K562 (cell line): ENCODE measurements around the gene TIMM50. TPM values are rescaled to one million over a fixed set of nuclear protein-coding genes. Genes with fewer than 3 reads are reported as not detected.

Experiments used
- CHD7 ChIP-seq: fragments of 200-600 bp; sonication (generic); IDR thresholded peaks from one replicate; pipeline ENCODE4 v1.6.1; 2012; ENCODE audit warnings: mild to moderate bottlenecking, low read depth, low read length, inconsistent platforms
- ZNF695 ChIP-seq: fragments of 450-650 bp; formaldehyde crosslinking; IDR thresholded peaks from 2 replicates; pipeline ENCODE4 v1.4.0; 2020; ENCODE audit warnings: mild to moderate bottlenecking, moderate library complexity
- polyA plus RNA-seq, 8 experiments: library from polyadenylated mRNA; depleted of rRNA in 4 of 8; stranded (reverse) in 5 of 8; unstranded in 3 of 8; fragments of >200 nt; fragmentation: Nextera tagmentation in 2 of 8; fragmentation: Illumina TruSeq in 1 of 8; extraction: Ambion mirVana in 2 of 8; extraction: Trizol in 1 of 8; gene quantifications; 2 replicates each; pipeline versions ENCODE4 v1.2.1 to v1.2.3, GENCODE V29; 2011 to 2014; ENCODE audit warnings: inconsistent platforms in 1 of 8, missing spikeins in 1 of 8
- total RNA-seq, 7 experiments: library from RNA; depleted of rRNA in 6 of 7; stranded (reverse); fragments of >200 nt in 6 of 7; fragmentation: Illumina TruSeq in 2 of 7; extraction: Trizol in 2 of 7; gene quantifications; 2 replicates each; pipeline versions ENCODE4 v1.2.1 to v1.2.3, GENCODE V29; 2011 to 2021; ENCODE audit warnings: low replicate concordance in 1 of 7

TIMM50 gene
- total and polyA plus RNA-seq, 9 of the 15 experiments (the other 6 are each of a cell fraction or from before 2014, with no cell fraction given) = 28.3 to 221 (median 170) TPM

- no peak for TF ChIP-seq ZNF695
- TF ChIP-seq CHD7 = no peak
These were observed 31.4 kb upstream of the TIMM50 start (continued) for GRCh38 chr19:39449116-39449797.
